Measurements from ENCODE around the gene MAF.

MAF gene

GRCh38 chr16:79563921-79564320 is 36.6 kb downstream of the MAF start:
- no peak for DNase-seq (ENCODE audit: low spot score)
- in situ Hi-C loops (cut with MboI; ENCODE audit: low sequenced_read_pairs, unreplicated experiment) = no loop called here
- TF ChIP-seq, protein P1, sequence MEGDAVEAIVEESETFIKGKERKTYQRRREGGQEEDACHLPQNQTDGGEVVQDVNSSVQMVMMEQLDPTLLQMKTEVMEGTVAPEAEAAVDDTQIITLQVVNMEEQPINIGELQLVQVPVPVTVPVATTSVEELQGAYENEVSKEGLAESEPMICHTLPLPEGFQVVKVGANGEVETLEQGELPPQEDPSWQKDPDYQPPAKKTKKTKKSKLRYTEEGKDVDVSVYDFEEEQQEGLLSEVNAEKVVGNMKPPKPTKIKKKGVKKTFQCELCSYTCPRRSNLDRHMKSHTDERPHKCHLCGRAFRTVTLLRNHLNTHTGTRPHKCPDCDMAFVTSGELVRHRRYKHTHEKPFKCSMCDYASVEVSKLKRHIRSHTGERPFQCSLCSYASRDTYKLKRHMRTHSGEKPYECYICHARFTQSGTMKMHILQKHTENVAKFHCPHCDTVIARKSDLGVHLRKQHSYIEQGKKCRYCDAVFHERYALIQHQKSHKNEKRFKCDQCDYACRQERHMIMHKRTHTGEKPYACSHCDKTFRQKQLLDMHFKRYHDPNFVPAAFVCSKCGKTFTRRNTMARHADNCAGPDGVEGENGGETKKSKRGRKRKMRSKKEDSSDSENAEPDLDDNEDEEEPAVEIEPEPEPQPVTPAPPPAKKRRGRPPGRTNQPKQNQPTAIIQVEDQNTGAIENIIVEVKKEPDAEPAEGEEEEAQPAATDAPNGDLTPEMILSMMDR (IDR thresholded peaks at IDR 0.05; ENCODE audit: borderline replicate concordance, control extremely low read depth, extremely low read depth, insufficient read depth, missing control alignments) = no peak

DNA sequence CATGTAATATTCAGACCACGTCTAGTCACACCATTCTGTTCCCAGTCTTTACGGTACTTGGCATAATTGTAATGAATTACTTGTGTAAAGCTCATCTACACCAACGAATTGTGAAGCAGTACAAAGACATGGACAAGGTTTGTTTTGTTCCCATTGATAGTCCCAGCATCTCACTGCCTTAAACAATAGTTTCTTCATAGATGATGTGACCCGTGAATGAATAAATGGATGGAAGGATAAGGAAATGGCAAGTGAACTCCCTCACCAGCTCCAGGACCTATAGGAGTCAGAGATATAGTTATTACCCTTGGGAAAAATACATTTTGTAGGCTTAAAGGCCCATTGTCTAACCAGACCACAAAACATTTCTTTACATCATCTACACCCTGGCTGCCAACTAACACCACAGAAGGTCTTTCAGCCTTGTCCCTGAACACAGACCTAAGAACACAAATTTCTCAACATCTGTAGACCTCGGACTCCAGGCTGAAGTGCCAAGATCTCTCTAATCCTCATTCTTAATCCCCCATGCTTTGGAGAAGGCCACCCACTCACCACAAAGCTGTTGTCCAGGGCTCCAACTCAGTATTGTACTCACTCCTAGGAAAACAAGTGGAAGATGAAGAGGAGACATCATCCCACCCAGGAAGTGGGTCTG is 38.2 kb downstream of the MAF start:
- no peak for DNase-seq (ENCODE audit: low spot score)

DNA sequence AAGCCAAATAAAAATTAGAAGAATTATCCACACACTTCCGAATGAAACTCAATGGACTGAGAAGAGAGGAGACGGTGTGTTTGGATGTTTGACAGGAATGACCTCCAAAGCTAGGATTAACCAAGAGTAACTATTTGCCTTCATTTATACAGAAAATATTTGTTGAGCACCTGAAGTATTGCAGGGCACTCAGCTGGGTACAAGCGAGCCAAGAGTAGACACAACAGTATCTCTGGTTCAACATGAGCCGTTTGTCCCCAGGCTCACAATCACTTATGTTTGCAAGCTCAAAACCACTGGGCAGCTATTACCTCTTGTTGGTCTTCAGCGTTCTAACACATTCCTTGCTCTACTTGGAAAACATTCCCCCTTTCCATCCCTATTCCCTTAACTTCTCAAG is 38.8 kb downstream of the MAF start:
- TF ChIP-seq, protein P1 (IDR thresholded peaks at IDR 0.05; ENCODE audit: borderline replicate concordance, control extremely low read depth, extremely low read depth, insufficient read depth, missing control alignments) = no peak
- in situ Hi-C loops (cut with MboI; ENCODE audit: low sequenced_read_pairs, unreplicated experiment) = no loop called here

More for the DNA sequence above, 38.2 kb downstream of the MAF start:
- in situ Hi-C loops (cut with MboI; ENCODE audit: low sequenced_read_pairs, unreplicated experiment) = no loop called here
- TF ChIP-seq, protein P1 (IDR thresholded peaks at IDR 0.05; ENCODE audit: borderline replicate concordance, control extremely low read depth, extremely low read depth, insufficient read depth, missing control alignments) = no peak

DNA sequence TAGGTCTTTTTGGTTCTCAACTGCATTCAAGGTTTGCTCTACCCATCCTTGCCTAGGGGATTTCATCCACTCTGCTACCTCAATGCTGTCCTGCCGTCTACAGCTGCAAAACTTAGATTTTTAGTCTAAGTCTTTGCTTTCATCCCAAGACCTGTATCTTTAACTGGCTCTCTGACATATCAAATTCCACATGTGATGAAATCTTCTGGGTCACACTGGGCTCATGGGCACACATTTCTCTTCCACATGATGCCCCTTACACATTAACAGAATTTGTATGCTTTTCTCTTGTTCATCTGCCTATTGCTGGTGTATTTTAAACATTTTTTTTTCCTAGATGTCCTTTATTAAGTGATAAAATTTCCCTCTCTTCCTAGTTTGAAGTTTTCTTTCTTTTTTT is 39.6 kb downstream of the MAF start:
- no peak for DNase-seq (ENCODE audit: low spot score)
- in situ Hi-C loops (cut with MboI; ENCODE audit: low sequenced_read_pairs, unreplicated experiment) = no loop called here
- TF ChIP-seq, protein P1 (IDR thresholded peaks at IDR 0.05; ENCODE audit: borderline replicate concordance, control extremely low read depth, extremely low read depth, insufficient read depth, missing control alignments) = no peak

More for the DNA sequence above, 38.8 kb downstream of the MAF start:
- DNase-seq (ENCODE audit: low spot score) = no peak

DNA sequence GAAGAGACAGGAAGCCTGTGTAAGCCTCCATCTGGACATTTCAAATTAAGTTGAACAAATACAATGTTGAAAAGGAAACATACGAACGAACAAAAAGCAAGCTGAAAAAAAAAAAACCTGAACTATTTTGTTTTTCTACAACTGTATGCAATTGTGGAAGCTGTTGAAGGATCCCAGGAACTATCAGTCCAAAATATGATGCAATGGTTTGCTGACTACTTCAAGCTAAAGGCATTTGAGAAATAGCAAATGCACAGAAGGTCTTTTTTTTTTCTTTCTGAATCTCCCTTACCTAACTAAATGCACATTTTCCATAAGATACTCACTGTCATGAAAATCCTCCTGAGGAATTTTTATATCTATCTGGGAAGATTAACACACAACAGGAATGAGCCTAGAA is 40.2 kb downstream of the MAF start:
- in situ Hi-C loops (cut with MboI; ENCODE audit: low sequenced_read_pairs, unreplicated experiment) = no loop called here
- DNase-seq (ENCODE audit: low spot score) = no peak
- TF ChIP-seq, protein P1 (IDR thresholded peaks at IDR 0.05; ENCODE audit: borderline replicate concordance, control extremely low read depth, extremely low read depth, insufficient read depth, missing control alignments) = no peak

GRCh38 chr16:79559532-79559931 is 41.0 kb downstream of the MAF start:
- TF ChIP-seq, protein P1 (IDR thresholded peaks at IDR 0.05; ENCODE audit: borderline replicate concordance, control extremely low read depth, extremely low read depth, insufficient read depth, missing control alignments) = no peak
- in situ Hi-C loops (cut with MboI; ENCODE audit: low sequenced_read_pairs, unreplicated experiment) = no loop called here
- no peak for DNase-seq (ENCODE audit: low spot score)
